ENCODE results near the gene PARD3. TPM values are rescaled to one million over a fixed set of nuclear protein-coding genes. Genes with fewer than 3 reads are reported as not detected.
A peak's percentile ranks its signal among the peaks of the same experiment; 100 is the strongest.

Gene PARD3
- total RNA-seq, 1 donor from 2014 or later: 1.7 TPM

DNA sequence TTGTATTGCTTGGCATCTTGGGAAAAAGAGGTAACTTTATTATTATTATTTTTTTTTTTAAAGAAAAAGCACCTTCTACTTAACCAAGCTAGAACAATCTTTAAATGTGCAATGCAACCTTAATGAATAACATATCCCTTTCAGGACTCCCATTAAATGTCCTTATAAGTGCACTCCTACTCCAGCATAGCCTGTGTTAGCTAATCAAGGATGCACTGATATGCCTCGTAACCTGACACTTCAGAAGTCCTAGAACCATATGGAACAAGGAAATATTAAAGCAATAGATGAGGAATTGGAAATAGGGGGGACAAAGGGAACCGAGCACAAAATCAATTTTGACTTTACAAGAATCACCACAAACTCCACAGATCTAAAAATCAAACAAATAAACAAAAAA is 522.4 kb downstream of the PARD3 start:
- Mint-ChIP-seq H3K36me3 (ENCODE audit: low read depth) (no peaks in the 10 kb centered on the region), H3K27ac (no peak overlapping the region), H3K4me3 (no peak overlapping the region), H3K9me3 (no peaks in the 10 kb centered on the region), H3K4me1 (ENCODE audit: low read depth) (peaks cover 9% of the 10 kb centered on the region), H3K27me3 (ENCODE audit: insufficient read depth) (peaks cover 5% of the 10 kb centered on the region)
- DNase-seq (ENCODE audit: low spot score): no peak
- intact Hi-C loops (cut with micrococcal nuclease): no loop called here

DNA sequence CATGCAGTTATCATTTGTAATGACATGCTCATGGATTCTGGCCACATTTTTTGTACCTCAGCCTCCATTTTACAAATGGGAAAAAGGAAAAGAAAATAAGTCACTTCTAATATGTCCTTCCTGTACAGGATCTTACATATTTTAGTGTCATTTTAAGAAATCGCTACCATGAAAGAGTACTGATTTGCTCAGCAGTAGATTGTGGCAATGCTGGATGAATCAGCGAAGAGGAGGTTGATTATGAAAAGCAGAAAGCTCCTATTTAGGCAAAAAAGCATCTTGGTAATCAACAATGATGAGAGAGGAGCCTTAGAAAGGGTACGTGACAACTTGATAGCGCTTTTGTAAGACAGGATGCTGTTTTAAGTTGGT is 522.9 kb downstream of the PARD3 start:
- no peak for DNase-seq (ENCODE audit: low spot score)
- H3K4me1 Mint-ChIP-seq (ENCODE audit: low read depth): peaks cover 9% of the 10 kb centered on the region
- H3K36me3 Mint-ChIP-seq (ENCODE audit: low read depth): no peaks in the 10 kb centered on the region
- H3K4me3 Mint-ChIP-seq: peak overlapping the region; percentile 12
- no peak overlapping the region for H3K27ac Mint-ChIP-seq
- no peaks in the 10 kb centered on the region for H3K9me3 Mint-ChIP-seq
- H3K27me3 Mint-ChIP-seq (ENCODE audit: insufficient read depth): peaks cover 5% of the 10 kb centered on the region
- intact Hi-C loops (cut with micrococcal nuclease): no loop called here

DNA sequence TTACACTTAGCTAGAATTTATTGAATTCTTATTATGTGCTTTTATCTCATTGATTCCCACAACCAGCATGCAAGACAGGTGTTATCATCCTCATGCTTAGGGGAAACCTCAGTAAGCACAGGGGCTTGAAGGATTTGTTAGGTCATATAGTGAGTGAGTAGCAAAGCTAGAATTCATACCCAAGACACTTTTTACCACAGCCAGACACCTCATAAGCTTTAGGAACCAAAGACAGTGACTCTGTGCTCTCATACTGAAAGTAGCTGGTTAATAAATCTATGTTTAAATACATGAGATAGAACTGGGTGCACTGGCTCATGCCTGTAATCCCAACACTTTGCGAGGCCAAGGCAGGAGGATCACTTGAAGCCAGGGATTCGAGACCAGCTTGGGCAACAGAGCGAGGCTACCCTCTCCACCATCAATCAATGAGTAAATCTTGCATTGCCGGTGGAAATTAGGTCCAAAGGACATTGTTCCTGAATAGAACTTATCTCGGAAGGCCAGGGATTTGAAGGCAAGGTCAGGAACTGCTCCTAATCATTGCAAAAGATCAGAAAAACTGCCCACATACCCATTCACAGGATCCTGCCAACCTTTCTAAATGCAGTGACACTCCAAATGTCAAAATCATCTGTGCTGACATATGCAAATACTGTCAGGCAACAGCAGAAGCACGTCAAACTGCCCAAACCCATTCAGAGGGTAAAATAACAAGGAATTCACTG is 523.5 kb downstream of the PARD3 start:
- Mint-ChIP-seq H3K27me3 (ENCODE audit: insufficient read depth) (peaks cover 5% of the 10 kb centered on the region), H3K4me1 (ENCODE audit: low read depth) (peaks cover 9% of the 10 kb centered on the region), H3K9me3 (no peaks in the 10 kb centered on the region), H3K27ac (no peak overlapping the region), H3K36me3 (ENCODE audit: low read depth) (no peaks in the 10 kb centered on the region), H3K4me3 (no peak overlapping the region)
- DNase-seq (ENCODE audit: low spot score): no peak
- intact Hi-C loops (cut with micrococcal nuclease): no loop called here

GRCh38 chr10:34290412-34291081 is 524.5 kb downstream of the PARD3 start:
- Mint-ChIP-seq H3K27me3 (ENCODE audit: insufficient read depth) (peaks cover 5% of the 10 kb centered on the region), H3K27ac (no peak overlapping the region), H3K36me3 (ENCODE audit: low read depth) (no peaks in the 10 kb centered on the region), H3K4me3 (no peak overlapping the region), H3K4me1 (ENCODE audit: low read depth) (peaks cover 9% of the 10 kb centered on the region), H3K9me3 (no peaks in the 10 kb centered on the region)
- intact Hi-C loops (cut with micrococcal nuclease): no loop called here
- no peak for DNase-seq (ENCODE audit: low spot score)

DNA sequence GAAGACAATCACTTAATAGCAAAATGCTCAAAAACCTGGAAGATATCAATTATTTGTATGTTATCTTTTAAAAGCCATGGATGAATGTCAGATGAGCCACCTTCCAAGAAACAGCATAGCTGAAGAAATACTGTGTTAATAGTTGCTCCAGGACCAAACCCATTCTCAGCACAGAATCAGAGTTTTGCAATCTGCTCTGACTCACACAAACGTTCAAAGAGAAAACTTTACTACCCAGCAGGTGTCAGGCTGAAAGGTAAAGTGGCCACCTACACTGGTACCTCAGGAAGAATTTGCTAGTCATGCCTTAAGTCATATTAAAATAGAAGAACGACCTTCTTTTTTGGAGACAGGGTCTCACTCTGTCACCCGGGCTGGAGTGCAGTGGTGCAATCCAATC is 526.5 kb downstream of the PARD3 start:
- Mint-ChIP-seq H3K4me1 (ENCODE audit: low read depth) (peaks cover 9% of the 10 kb centered on the region), H3K4me3 (no peak overlapping the region), H3K27me3 (ENCODE audit: insufficient read depth) (peaks cover 5% of the 10 kb centered on the region), H3K27ac (no peak overlapping the region), H3K36me3 (ENCODE audit: low read depth) (no peaks in the 10 kb centered on the region), H3K9me3 (no peaks in the 10 kb centered on the region)
- intact Hi-C loops (cut with micrococcal nuclease): no loop called here
- DNase-seq (ENCODE audit: low spot score): no peak

- peaks cover 13% of the 10 kb centered on the region for H3K4me1 Mint-ChIP-seq (ENCODE audit: low read depth)
- DNase-seq (ENCODE audit: low spot score): no peak
- H3K36me3 Mint-ChIP-seq (ENCODE audit: low read depth): no peaks in the 10 kb centered on the region
- H3K9me3 Mint-ChIP-seq: no peaks in the 10 kb centered on the region
- no peak overlapping the region for H3K27ac Mint-ChIP-seq
- H3K27me3 Mint-ChIP-seq (ENCODE audit: insufficient read depth): peaks cover 2% of the 10 kb centered on the region
- H3K4me3 Mint-ChIP-seq: no peak overlapping the region
- intact Hi-C loops (cut with micrococcal nuclease): no loop called here
Observed at GRCh38 chr10:34286136-34286739, 528.9 kb downstream of the PARD3 start.

GRCh38 chr10:34281661-34282582 is 533.2 kb downstream of the PARD3 start:
- peaks cover 31% of the 10 kb centered on the region for H3K4me1 Mint-ChIP-seq (ENCODE audit: low read depth)
- peak overlapping the region; percentile 76 for H3K27ac Mint-ChIP-seq
- H3K27me3 Mint-ChIP-seq (ENCODE audit: insufficient read depth): no peaks in the 10 kb centered on the region
- H3K36me3 Mint-ChIP-seq (ENCODE audit: low read depth): no peaks in the 10 kb centered on the region
- intact Hi-C loops (cut with micrococcal nuclease): loop anchor here (5.0 kb wide), 3 partner anchors 915 to 1140 kb away; no protein-coding TSS in a partner anchor
- no peak for DNase-seq (ENCODE audit: low spot score)
- no peak overlapping the region for H3K4me3 Mint-ChIP-seq
- no peaks in the 10 kb centered on the region for H3K9me3 Mint-ChIP-seq

- intact Hi-C loops (cut with micrococcal nuclease): loop anchor here (1.0 to 5.0 kb wide), 6 partner anchors 95 to 1138 kb away; no protein-coding TSS in a partner anchor
- Mint-ChIP-seq H3K4me3 (peak overlapping the region; percentile 45), H3K4me1 (ENCODE audit: low read depth) (peaks cover 31% of the 10 kb centered on the region), H3K27ac (peak overlapping the region; percentile 76), H3K27me3 (ENCODE audit: insufficient read depth) (no peaks in the 10 kb centered on the region), H3K9me3 (no peaks in the 10 kb centered on the region), H3K36me3 (ENCODE audit: low read depth) (no peaks in the 10 kb centered on the region)
- DNase-seq (ENCODE audit: low spot score): no peak
Observed at GRCh38 chr10:34280599-34281374, 534.3 kb downstream of the PARD3 start.

- no peak overlapping the region for H3K4me3 Mint-ChIP-seq
- H3K9me3 Mint-ChIP-seq: peaks cover 4% of the 10 kb centered on the region
- H3K27ac Mint-ChIP-seq: no peak overlapping the region
- H3K4me1 Mint-ChIP-seq (ENCODE audit: low read depth): peaks cover 12% of the 10 kb centered on the region
- H3K36me3 Mint-ChIP-seq (ENCODE audit: low read depth): no peaks in the 10 kb centered on the region
- no peaks in the 10 kb centered on the region for H3K27me3 Mint-ChIP-seq (ENCODE audit: insufficient read depth)
- intact Hi-C loops (cut with micrococcal nuclease): no loop called here
- DNase-seq (ENCODE audit: low spot score): no peak
Observed at GRCh38 chr10:34275626-34276130, 539.4 kb downstream of the PARD3 start.

GRCh38 chr10:34274906-34275305 is 540.2 kb downstream of the PARD3 start:
- intact Hi-C loops (cut with micrococcal nuclease): no loop called here
- Mint-ChIP-seq H3K27ac (no peak overlapping the region), H3K4me1 (ENCODE audit: low read depth) (peaks cover 5% of the 10 kb centered on the region), H3K9me3 (peaks cover 4% of the 10 kb centered on the region), H3K4me3 (no peak overlapping the region), H3K27me3 (ENCODE audit: insufficient read depth) (no peaks in the 10 kb centered on the region), H3K36me3 (ENCODE audit: low read depth) (no peaks in the 10 kb centered on the region)
- DNase-seq (ENCODE audit: low spot score): no peak

GRCh38 chr10:34273340-34273739 is 541.8 kb downstream of the PARD3 start:
- H3K27ac Mint-ChIP-seq: no peak overlapping the region
- intact Hi-C loops (cut with micrococcal nuclease): no loop called here
- no peaks in the 10 kb centered on the region for H3K4me1 Mint-ChIP-seq (ENCODE audit: low read depth)
- H3K4me3 Mint-ChIP-seq: no peak overlapping the region
- peaks cover 4% of the 10 kb centered on the region for H3K9me3 Mint-ChIP-seq
- H3K27me3 Mint-ChIP-seq (ENCODE audit: insufficient read depth): no peaks in the 10 kb centered on the region
- no peaks in the 10 kb centered on the region for H3K36me3 Mint-ChIP-seq (ENCODE audit: low read depth)
- DNase-seq (ENCODE audit: low spot score): no peak

DNA sequence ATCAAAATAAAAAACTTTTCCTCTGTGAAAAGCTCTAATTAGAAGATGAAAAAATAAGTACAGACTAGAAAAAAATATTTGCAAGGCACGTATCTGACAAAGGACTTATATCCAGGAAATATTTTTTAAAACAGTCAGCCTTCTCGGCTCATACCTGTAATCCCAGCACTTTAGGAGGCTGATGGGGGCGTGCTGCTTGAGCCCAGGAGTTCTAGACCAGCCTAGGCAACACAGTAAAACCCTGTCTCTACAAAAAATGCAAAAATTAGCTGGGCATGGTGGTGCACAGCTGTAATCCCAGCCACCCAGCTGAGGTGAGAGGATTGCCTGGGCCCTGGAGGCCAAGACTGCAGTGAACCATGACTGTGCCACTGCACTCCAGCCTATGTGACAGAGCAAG is 542.8 kb downstream of the PARD3 start:
- Mint-ChIP-seq H3K36me3 (ENCODE audit: low read depth) (no peaks in the 10 kb centered on the region), H3K4me3 (no peak overlapping the region), H3K27me3 (ENCODE audit: insufficient read depth) (no peaks in the 10 kb centered on the region), H3K4me1 (ENCODE audit: low read depth) (no peaks in the 10 kb centered on the region), H3K27ac (no peak overlapping the region), H3K9me3 (peaks cover 4% of the 10 kb centered on the region)
- intact Hi-C loops (cut with micrococcal nuclease): no loop called here
- no peak for DNase-seq (ENCODE audit: low spot score)

Measured in activated T-helper 1 cell treated with anti-CD3 and anti-CD28 coated beads, Interleukin-12 subunit alpha, Interleukin-12 subunit beta, Interleukin-2, Interleukin-4 antibody, amounts not matched to agents 30 ng/mL and 10 ng/mL and 1 ng/mL, durations not matched to agents 14 hours and 24 hours and 36 hours (primary cell).